GM12864 (cell line): ENCODE data around the gene NFKBIA.

Experiments
- DNase-seq: peaks from one replicate; pipeline ENCODE4 v3.0.0-alpha.2; 2011; ENCODE audit warnings: low read depth
- H3K4me3 ChIP-seq: 2 replicates; pipeline ENCODE4 v1.5.1; 2011; ENCODE audit warnings: mild to moderate bottlenecking, low read depth, low read length, control low read depth
- TF ChIP-seq, protein P1 (sequence below): IDR thresholded peaks from 2 replicates; pipeline ENCODE4 v1.5.1; 2011; ENCODE audit warnings: low read depth, mild to moderate bottlenecking, moderate library complexity, low read length, control low read depth, inconsistent platforms; ENCODE audit errors: missing control alignments

NFKBIA gene

DNA sequence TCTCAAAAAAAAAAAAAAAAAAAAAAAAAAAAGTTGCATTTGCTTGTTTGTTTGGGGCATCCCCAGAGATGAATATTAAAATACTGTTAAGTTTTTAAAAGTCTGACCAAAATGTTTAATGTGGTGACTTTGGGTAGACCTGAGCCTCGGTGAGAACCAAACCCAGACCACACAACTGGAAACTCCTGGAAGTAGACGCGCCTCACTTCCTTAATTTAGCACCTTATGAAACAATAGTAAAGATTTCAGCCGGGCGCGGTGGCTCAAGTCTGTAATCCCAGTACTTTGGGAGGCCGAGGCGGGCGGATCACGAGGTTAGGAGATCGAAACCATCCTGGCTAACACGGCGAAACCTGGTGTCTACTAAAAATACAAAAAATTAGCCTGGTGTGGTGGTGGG lies 9.3 kb downstream of the NFKBIA start:
- DNase-seq: no peak
- no peak overlapping the region for H3K4me3 ChIP-seq
- TF ChIP-seq, protein P1, sequence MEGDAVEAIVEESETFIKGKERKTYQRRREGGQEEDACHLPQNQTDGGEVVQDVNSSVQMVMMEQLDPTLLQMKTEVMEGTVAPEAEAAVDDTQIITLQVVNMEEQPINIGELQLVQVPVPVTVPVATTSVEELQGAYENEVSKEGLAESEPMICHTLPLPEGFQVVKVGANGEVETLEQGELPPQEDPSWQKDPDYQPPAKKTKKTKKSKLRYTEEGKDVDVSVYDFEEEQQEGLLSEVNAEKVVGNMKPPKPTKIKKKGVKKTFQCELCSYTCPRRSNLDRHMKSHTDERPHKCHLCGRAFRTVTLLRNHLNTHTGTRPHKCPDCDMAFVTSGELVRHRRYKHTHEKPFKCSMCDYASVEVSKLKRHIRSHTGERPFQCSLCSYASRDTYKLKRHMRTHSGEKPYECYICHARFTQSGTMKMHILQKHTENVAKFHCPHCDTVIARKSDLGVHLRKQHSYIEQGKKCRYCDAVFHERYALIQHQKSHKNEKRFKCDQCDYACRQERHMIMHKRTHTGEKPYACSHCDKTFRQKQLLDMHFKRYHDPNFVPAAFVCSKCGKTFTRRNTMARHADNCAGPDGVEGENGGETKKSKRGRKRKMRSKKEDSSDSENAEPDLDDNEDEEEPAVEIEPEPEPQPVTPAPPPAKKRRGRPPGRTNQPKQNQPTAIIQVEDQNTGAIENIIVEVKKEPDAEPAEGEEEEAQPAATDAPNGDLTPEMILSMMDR: no peak

DNA sequence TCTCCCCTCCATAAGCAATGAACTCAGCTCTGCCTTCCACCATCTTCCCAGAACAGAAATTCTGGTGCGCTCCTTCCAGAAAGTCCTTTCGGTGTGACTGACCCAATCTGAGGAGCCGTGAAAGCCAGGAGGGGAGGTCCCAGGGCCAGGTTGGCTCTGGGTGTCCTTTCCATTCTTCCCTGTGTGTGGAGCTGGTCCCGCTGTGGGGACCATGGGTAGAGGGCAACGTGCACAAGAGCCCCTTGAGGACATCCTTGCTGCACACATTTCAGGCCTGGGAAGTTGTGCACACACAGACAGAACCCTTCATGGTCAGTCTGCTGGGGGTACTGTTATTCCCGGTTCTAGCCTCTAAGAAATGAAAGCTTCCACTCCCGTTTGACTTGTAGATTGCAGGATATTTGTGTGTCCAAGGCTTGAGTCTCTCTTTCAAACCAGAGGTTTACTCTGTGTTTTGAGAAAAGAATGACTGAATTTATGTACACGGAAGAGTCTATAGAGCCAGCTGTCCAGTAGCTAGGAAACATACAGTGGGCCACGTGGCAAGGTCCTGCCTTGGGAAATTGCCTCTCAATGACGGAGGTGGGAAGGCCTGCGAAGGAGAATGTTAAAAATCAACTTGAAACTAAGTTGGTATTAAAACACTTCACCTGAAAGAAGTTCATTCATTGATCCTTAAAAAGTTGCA lies 10.1 kb downstream of the NFKBIA start:
- DNase-seq: no peak
- H3K4me3 ChIP-seq: no peak overlapping the region
- TF ChIP-seq, protein P1: no peak

DNA sequence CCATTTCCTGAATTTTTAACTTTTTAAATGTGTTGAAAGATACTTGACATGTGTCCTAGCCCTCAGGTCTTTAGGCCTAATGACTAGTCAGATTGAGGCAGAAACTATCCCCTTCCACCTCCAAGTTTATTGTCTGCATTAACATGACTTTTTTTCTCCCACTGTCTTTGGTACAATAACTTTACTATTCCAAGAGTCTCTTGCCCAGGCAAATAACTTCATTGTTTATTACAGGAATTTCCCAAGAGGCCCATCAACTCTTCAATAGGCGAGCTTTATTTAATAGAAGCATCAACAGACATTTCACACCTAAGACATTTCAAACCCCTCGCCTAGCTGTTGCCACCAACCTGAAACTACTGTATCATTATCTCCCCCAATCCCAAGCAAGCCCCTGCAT lies 10.7 kb downstream of the NFKBIA start:
- DNase-seq: no peak
- H3K4me3 ChIP-seq: no peak overlapping the region
- TF ChIP-seq, protein P1: no peak

- TF ChIP-seq, protein P1: no peak
Measured at GRCh38 chr14:35392103-35392502, 12.4 kb downstream of the NFKBIA start.

GRCh38 chr14:35391388-35391710 lies 13.2 kb downstream of the NFKBIA start:
- TF ChIP-seq, protein P1: no peak
- H3K4me3 ChIP-seq: no peak overlapping the region
- no peak for DNase-seq

More at GRCh38 chr14:35392103-35392502, 12.4 kb downstream of the NFKBIA start:
- DNase-seq: no peak
- H3K4me3 ChIP-seq: no peak overlapping the region

DNA sequence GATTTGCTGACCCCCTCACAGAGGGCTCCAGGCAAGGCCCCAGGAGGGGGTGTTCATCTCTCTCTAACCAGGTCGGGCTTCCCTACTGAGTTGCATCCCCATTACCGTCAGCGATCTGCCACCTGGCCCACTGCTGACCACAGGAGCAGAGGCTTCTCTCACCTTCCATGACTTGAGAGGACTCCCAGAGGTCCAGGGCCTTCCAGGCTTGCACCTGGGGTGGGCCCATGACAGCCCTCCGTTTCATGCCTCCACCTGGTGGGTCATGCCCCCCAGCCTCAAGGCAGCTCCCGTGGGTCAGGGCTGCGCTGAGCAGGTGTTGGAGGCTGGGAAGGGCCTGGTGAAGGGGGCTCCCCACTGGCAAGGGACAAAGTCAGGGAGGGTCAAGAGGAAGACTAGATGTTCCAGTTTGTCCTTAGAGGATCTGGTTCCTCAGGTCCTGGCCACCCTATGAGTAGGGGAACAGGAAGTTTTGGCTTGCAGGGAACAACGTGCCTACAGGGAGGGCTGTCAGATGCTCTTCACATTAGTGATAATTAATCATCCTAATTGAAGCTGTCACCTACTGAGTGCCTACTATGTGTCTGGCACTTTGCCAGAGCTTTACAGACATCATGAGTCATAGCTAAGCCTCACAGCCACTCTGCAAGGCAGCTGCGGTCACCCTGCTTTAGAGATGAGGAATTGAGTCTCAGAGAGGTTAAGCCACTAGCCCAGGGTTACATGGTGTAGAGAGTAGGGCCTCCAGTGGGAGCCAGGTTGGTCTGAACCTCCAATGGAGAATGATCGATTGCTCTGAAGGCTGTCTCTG lies 13.8 kb downstream of the NFKBIA start:
- TF ChIP-seq, protein P1: no peak
- DNase-seq: no peak
- no peak overlapping the region for H3K4me3 ChIP-seq
